HEK293 (cell line): ENCODE data around the gene AIFM1.

Experiments
- KLF16 ChIP-seq: fragments of 450-650 bp; formaldehyde crosslinking; IDR thresholded peaks from 2 replicates; pipeline ENCODE4 v1.5.1; 2017; ENCODE audit warnings: missing biosample characterization, missing genetic modification characterization
- SP2 ChIP-seq: fragments of 450-650 bp; formaldehyde crosslinking; IDR thresholded peaks from 2 replicates; pipeline ENCODE4 v1.5.1; 2016; ENCODE audit warnings: missing biosample characterization, missing genetic modification characterization
- YY2 ChIP-seq: fragments of 450-650 bp; formaldehyde crosslinking; IDR thresholded peaks from 2 replicates; pipeline ENCODE4 v1.5.1; 2016; ENCODE audit warnings: missing biosample characterization, missing genetic modification characterization
- ZNF529 ChIP-seq: fragments of 450-650 bp; formaldehyde crosslinking; IDR thresholded peaks from 2 replicates; pipeline ENCODE4 v1.5.1; 2017; ENCODE audit warnings: missing genetic modification characterization, missing biosample characterization; ENCODE audit not compliant: insufficient replicate concordance
- ZNF558 ChIP-seq: fragments of 450-650 bp; formaldehyde crosslinking; IDR thresholded peaks from 2 replicates; pipeline ENCODE4 v1.5.1; 2016; ENCODE audit warnings: missing biosample characterization, missing genetic modification characterization
- ZNF596 ChIP-seq: fragments of 450-650 bp; IDR thresholded peaks from 2 replicates; pipeline ENCODE4 v1.5.0; 2018; ENCODE audit warnings: missing biosample characterization, mild to moderate bottlenecking, missing genetic modification characterization, moderate library complexity

DNA sequence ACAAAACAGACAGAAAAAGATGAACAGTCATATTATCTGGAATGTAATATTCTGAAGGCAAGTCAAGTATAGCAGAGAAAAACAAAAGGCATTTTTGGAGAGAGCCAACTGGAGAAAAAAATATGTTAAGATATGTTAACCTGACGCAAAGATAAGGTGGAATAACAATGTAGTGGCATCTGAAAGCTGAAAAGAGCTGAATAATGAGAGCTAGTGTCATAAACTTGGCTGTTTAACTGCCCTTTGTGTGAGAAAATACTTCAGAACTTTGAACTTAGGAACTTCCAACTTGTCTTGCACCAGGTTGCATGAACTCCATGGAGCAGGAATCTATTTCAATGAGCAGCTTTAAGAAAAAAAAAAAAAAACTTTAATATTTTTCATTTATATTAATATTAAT lies 39.0 kb upstream of the AIFM1 start:
- TF ChIP-seq SP2 (no peak), KLF16 (tag by site-specific recombination) (no peak), YY2 (no peak), ZNF529 (no peak), ZNF596 (tag by site-specific recombination) (no peak), ZNF558 (tag by site-specific recombination) (no peak)
